Endothelial cell of umbilical vein (primary cell): Measurements from ENCODE around the gene EFNA5. TPM values are rescaled to one million over a fixed set of nuclear protein-coding genes. Genes with fewer than 3 reads are reported as not detected.

ENCODE experiments used
- BruUV-seq: library from RNA; stranded (reverse); fragments of 400-500 nt; replicated peaks from 2 replicates; lab custom pipeline; 2021; lab: Mats Ljungman, UMichigan
- CTCF ChIA-PET: fragments of 300-600, 350-600 bp; sonication (Branson Sonifier 250); formaldehyde crosslinking; loops from one replicate; lab custom pipeline; 2021; ENCODE audit warnings: antibody characterized with exemption, inconsistent platforms; lab: Charles Lee
- POLR2A ChIA-PET: fragments of 300-600, 350-600 bp; sonication (Branson Sonifier 250); formaldehyde crosslinking; loops from one replicate; lab custom pipeline; 2021; ENCODE audit warnings: antibody characterized with exemption, inconsistent platforms; lab: Charles Lee
- DNase-seq: peaks from one replicate; pipeline ENCODE4 v3.0.0-alpha.2; 2011; ENCODE audit warnings: low read depth, low spot score
- FAIRE-seq: peaks from 2 replicates; lab custom pipeline; 2011; peaks lifted over from hg19 to GRCh38; lab: Jason Lieb, UNC
- H2AFZ ChIP-seq: 2 replicates; pipeline ENCODE4 v1.6.0; 2012; ENCODE audit warnings: low read depth, low read length, control low read depth, inconsistent platforms
- H3K27ac ChIP-seq: 2 replicates; pipeline ENCODE4 v1.5.1; 2011; ENCODE audit warnings: low read depth, mild to moderate bottlenecking, control low read depth, low read length, moderate library complexity; ENCODE audit not compliant: insufficient read depth
- H3K27me3 ChIP-seq, 2 experiments: 2 replicates each; pipeline versions ENCODE4 v1.6.0 to v1.6.1; 2011; ENCODE audit warnings: low read length in 2 of 2, mixed read lengths in 1 of 2; ENCODE audit not compliant: control insufficient read depth in 2 of 2, insufficient read depth in 2 of 2
- H3K36me3 ChIP-seq, 2 experiments: 2 replicates in 1 of 2; 3 replicates in 1 of 2; pipeline ENCODE4 v1.5.1; 2011; ENCODE audit warnings: low read length in 2 of 2, mild to moderate bottlenecking in 1 of 2, moderate library complexity in 1 of 2; ENCODE audit not compliant: control insufficient read depth in 2 of 2, insufficient read depth in 2 of 2; ENCODE audit errors: extremely low read depth in 1 of 2
- H3K4me1 ChIP-seq: 3 replicates; pipeline ENCODE4 v1.5.1; 2011; ENCODE audit warnings: mild to moderate bottlenecking, low read length; ENCODE audit not compliant: control insufficient read depth, insufficient read depth; ENCODE audit errors: extremely low read depth
- H3K4me2 ChIP-seq: 2 replicates; pipeline ENCODE4 v1.6.1; 2011; ENCODE audit warnings: low read length, control low read depth, mixed read lengths; ENCODE audit not compliant: insufficient read depth
- H3K4me3 ChIP-seq, 3 experiments: fragments of 200-600 bp in 1 of 3; sonication (generic), shearing (Covaris generic) in 1 of 3; replicated peaks in 1 of 3; 2 replicates each; pipeline ENCODE4 v1.5.1; 2011 to 2016; ENCODE audit warnings: control low read depth in 3 of 3, low read length in 3 of 3, mild to moderate bottlenecking in 2 of 3, inconsistent platforms in 1 of 3, low read depth in 1 of 3, moderate library complexity in 1 of 3; ENCODE audit not compliant: insufficient read depth in 1 of 3
- H3K79me2 ChIP-seq: 2 replicates; pipeline ENCODE4 v1.6.0; 2012; ENCODE audit warnings: low read length, inconsistent platforms; ENCODE audit not compliant: control insufficient read depth, insufficient read depth
- H3K9ac ChIP-seq: replicated peaks from 2 replicates; pipeline ENCODE3; 2011; ENCODE audit warnings: low read length, control low read depth; ENCODE audit not compliant: insufficient read depth; ENCODE audit errors: extremely low read depth
- H3K9me1 ChIP-seq: replicated peaks from 3 replicates; pipeline ENCODE4 v1.6.0; 2011; ENCODE audit warnings: mild to moderate bottlenecking, low read length; ENCODE audit not compliant: control insufficient read depth, insufficient read depth; ENCODE audit errors: extremely low read depth
- H3K9me3 ChIP-seq: replicated peaks from 2 replicates; pipeline ENCODE4 v1.5.1; 2012; ENCODE audit warnings: low read length, inconsistent platforms; ENCODE audit not compliant: control insufficient read depth, insufficient read depth
- H4K20me1 ChIP-seq: replicated peaks from 2 replicates; pipeline ENCODE3; 2011; ENCODE audit warnings: mild to moderate bottlenecking, low read length; ENCODE audit not compliant: control insufficient read depth, insufficient read depth; ENCODE audit errors: extremely low read depth
- CTCF ChIP-seq, 2 donors: IDR thresholded peaks; 1 replicate in 1 of 2; 2 replicates in 1 of 2; pipeline ENCODE4 v1.5.1; 2011; ENCODE audit warnings: low read length in 2 of 2, mild to moderate bottlenecking in 2 of 2, moderate library complexity in 2 of 2, control low read depth in 1 of 2, inconsistent platforms in 1 of 2, low read depth in 1 of 2; ENCODE audit not compliant: insufficient read depth in 1 of 2; ENCODE audit errors: extremely low read depth in 1 of 2
- EZH2 ChIP-seq: IDR thresholded peaks from 2 replicates; pipeline ENCODE4 v1.6.1; 2012; ENCODE audit warnings: borderline replicate concordance, low read depth, mild to moderate bottlenecking, moderate library complexity, low read length, inconsistent platforms; ENCODE audit not compliant: severe bottlenecking
- FOS ChIP-seq: IDR thresholded peaks from 2 replicates; pipeline ENCODE4 v1.6.1; 2011; ENCODE audit warnings: mild to moderate bottlenecking, low read length, moderate library complexity, borderline replicate concordance; ENCODE audit not compliant: insufficient read depth
- GATA2 ChIP-seq: IDR thresholded peaks from 2 replicates; pipeline ENCODE4 v1.7.0; 2011; ENCODE audit warnings: low read depth, mild to moderate bottlenecking, moderate library complexity, mixed read lengths, low read length; ENCODE audit not compliant: insufficient read length, insufficient read depth
- JUN ChIP-seq: IDR thresholded peaks from 2 replicates; pipeline ENCODE4 v1.6.1; 2011; ENCODE audit warnings: borderline replicate concordance, low read depth; ENCODE audit not compliant: insufficient read length, insufficient read depth
- MAX ChIP-seq: IDR thresholded peaks from 2 replicates; pipeline ENCODE4 v1.6.1; 2011; ENCODE audit not compliant: insufficient read depth, insufficient read length
- MYC ChIP-seq: IDR thresholded peaks from one replicate; pipeline ENCODE4 v1.6.1; 2011; ENCODE audit warnings: mild to moderate bottlenecking, low read depth, low read length
- POLR2A ChIP-seq: IDR thresholded peaks from 2 replicates; pipeline ENCODE4 v1.6.1; 2012; ENCODE audit warnings: low read depth, mild to moderate bottlenecking, control low read depth, low read length
- POLR2AphosphoS5 ChIP-seq: IDR thresholded peaks from 2 replicates; pipeline ENCODE4 v1.6.1; 2012; ENCODE audit warnings: low read depth, mild to moderate bottlenecking, control low read depth, low read length, moderate library complexity; ENCODE audit not compliant: insufficient read depth
- dilution Hi-C: fragments of 300-500 bp; cut with MboI; formaldehyde crosslinking; loops from one replicate; pipeline ENCODE4 v1.15.0; 2019; ENCODE audit warnings: low sequenced_read_pairs; ENCODE audit not compliant: extremely low pct_ligation_motif_present
- intact Hi-C: fragments of 100-400 bp; cut with micrococcal nuclease; formaldehyde crosslinking; loops from one replicate; pipeline ENCODE4 v1.10.0; 2022
- polyA plus RNA-seq, 4 experiments: library from polyadenylated mRNA; depleted of rRNA in 3 of 4; stranded (reverse) in 3 of 4; unstranded in 1 of 4; fragments of >200 nt; gene quantifications; 2 replicates each; pipeline versions ENCODE4 v1.2.1 to v1.2.3, GENCODE V29; 2011 to 2012; ENCODE audit warnings: missing spikeins in 1 of 4
- total RNA-seq: library from RNA; stranded (reverse); gene quantifications from 2 replicates; pipeline ENCODE4 v1.2.3, GENCODE V29; 2021

Gene EFNA5
- total and polyA plus RNA-seq, 2 donors (not counting 3 experiments of a cell fraction or from before 2014, with no cell fraction given): 13.6 to 22.1 TPM

- CTCF ChIA-PET: interaction anchor here (1.3 kb wide), 1 partner anchor 10 kb away, joined by 3 read pairs; no protein-coding TSS in a partner anchor
These were observed 94.6 kb downstream of the EFNA5 start for GRCh38 chr5:107576155-107576554.

More at GRCh38 chr5:107576155-107576554, 94.6 kb downstream of the EFNA5 start:
- H3K27ac ChIP-seq: no peak overlapping the region
- FAIRE-seq (peak; percentile 68), DNase-seq (peak; percentile 65)
- BruUV-seq: no TSS peak
- no peak overlapping the region for H3K4me3 ChIP-seq
- H3K4me1 ChIP-seq: peaks cover 24% of the 10 kb centered on the region
- dilution Hi-C loops (no loop called here), intact Hi-C loops (loop anchor here (2.0 to 10.0 kb wide), 3 partner anchors 23 to 1311 kb away; no protein-coding TSS in a partner anchor)
- TF ChIP-seq CTCF (IDR thresholded peaks at IDR 0.05; ENCODE audit: extremely low read depth in 1 of 2, insufficient read depth in 1 of 2, low read depth in 1 of 2, low read length in 2 of 2): no peak
- no peak for TF ChIP-seq EZH2
- TF ChIP-seq GATA2: peak; percentile 73
- no peak for TF ChIP-seq POLR2A
- no peak for TF ChIP-seq FOS
- TF ChIP-seq MAX: no peak
- TF ChIP-seq MYC: no peak
- peak; percentile 41 for TF ChIP-seq JUN
- TF ChIP-seq POLR2AphosphoS5: no peak
- H3K9ac ChIP-seq: no peak overlapping the region
- no peaks in the 10 kb centered on the region for H3K9me3 ChIP-seq
- POLR2A ChIA-PET: interaction anchor here (0.6 kb wide), 1 partner anchor 106 kb away, joined by 3 read pairs; no protein-coding TSS in a partner anchor
- peaks cover 3% of the 10 kb centered on the region for H3K79me2 ChIP-seq
- no peaks in the 10 kb centered on the region for H4K20me1 ChIP-seq
- H3K27me3 ChIP-seq: no peaks in the 10 kb centered on the region
- no peaks in the 10 kb centered on the region for H3K9me1 ChIP-seq
- H3K4me2 ChIP-seq: peak overlapping the region; percentile 56
- peak overlapping the region; percentile 19 for H2AFZ ChIP-seq
- H3K36me3 ChIP-seq: no peaks in the 10 kb centered on the region
